Activated CD8-positive, alpha-beta memory T cell treated with anti-CD3 and anti-CD28 coated beads, Interleukin-2, amount 50 U/mL, for 1 hour (primary cell): ENCODE measurements around the gene RAET1L.
"Not testable (repeated sequence)": the region's sequence is repeated elsewhere in the genome, so short reads cannot be mapped to it uniquely, and the experiment has no call there.

Experiments used
- DNase-seq: peaks from one replicate; pipeline ENCODE4 v3.0.0-alpha.2; 2020; ENCODE audit errors: extremely low read depth

Gene RAET1L

DNA sequence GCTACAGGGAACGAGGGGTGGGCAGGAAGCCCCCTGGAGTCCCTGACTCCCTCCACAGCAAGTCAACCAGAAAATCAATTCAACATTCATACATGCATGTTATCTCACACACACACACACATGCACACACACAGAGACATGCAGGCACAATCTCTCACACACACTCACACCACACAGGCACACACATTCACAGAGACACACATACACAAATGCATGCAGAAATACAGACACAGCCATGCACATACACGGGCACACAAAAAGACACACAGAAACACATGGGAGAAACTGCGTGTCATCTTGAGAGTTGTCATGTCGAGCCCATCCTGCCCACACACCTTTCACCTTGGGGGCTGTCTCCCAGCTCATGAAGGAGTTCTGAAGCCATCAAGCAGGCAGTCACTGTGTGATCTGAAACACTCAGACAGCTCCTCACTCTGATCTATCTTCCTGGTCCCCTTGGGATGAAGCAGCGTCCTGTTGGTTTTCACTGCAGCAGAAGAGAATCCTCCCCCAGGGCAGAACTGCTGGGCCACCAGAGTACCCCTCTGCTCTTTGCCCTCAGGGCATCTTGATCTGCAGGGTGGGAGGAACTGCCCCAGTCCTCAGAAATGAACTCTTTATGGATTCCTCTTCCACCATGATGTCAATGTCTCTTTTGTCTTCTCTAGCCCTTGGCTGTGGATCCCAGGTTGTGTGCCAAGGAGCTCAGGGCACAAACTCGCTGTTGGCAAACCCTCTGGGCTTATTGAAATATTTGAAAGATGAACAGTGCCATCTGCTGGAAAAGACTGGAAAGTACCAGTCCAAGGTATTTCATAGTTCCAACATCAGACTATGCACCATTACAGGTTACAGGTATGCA lies 8.8 kb downstream of the RAET1L start:
- DNase-seq = peak; percentile 36

DNA sequence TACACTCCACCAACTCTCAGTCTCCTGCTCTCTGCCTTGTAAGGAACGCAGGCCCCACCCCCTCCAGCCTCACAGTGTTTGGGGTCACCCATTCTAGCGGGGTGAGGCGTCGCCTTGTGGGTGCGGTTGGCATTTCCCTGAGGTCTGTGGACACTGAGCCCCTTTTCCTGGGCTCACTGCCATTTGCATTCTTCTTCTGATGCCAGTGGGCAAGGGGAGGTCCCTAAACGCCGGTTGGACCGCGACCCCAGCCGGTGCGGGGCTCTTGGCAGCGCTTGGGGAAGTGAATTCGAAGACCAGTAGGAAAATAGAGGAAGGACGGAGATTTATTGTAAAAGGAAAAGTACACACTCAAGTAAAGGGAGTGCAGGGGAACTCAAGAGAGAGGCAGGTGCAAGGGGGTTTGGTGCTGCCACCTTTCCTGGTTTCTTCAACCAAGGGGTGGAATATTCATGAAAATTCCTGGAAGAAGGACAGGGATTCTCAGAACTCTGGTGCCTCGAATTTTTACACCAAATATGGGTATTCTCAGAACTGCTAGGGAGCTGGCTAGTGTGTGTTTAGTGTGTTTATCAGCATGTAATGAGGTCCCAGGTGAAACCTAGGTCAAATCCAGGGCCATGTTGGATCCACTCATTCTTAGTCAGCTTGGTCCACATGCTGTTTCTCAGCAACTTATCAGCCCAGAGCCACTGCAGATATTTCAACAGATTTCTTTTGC lies 9.9 kb downstream of the RAET1L start:
- not testable (repeated sequence) for DNase-seq

DNA sequence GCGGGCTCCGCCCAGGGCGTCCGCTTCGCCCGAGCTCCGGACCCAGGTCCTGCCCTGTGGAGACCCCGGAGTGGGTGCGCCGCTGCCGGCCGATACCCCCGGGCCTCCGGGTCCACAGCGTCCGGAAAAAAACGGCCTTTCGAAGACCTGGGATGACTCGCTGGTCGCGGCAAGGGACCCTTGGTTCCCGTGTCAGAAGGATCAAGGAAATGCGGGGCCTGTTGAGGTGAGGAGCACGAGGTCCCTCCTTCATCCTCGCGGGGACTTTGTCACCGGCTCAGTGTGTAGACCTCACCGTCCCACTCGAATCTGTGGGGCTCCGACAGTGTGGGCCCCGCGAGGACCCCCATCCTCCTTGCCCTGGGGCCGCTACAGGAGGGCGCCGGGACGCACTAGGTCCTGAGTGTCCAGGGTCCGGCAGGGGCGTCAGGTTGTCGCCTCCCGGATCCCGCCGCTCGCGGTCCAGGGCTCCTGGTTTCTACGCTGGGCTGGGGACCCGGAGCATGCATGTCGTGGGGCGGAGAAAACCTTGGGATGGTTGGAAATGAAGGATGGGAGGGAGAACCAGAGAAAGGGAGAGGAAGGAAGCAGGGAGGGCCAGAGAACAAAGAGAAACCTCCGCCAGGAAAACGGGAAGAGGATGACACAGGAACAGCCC lies 10.6 kb downstream of the RAET1L start:
- DNase-seq = not testable (repeated sequence)

DNA sequence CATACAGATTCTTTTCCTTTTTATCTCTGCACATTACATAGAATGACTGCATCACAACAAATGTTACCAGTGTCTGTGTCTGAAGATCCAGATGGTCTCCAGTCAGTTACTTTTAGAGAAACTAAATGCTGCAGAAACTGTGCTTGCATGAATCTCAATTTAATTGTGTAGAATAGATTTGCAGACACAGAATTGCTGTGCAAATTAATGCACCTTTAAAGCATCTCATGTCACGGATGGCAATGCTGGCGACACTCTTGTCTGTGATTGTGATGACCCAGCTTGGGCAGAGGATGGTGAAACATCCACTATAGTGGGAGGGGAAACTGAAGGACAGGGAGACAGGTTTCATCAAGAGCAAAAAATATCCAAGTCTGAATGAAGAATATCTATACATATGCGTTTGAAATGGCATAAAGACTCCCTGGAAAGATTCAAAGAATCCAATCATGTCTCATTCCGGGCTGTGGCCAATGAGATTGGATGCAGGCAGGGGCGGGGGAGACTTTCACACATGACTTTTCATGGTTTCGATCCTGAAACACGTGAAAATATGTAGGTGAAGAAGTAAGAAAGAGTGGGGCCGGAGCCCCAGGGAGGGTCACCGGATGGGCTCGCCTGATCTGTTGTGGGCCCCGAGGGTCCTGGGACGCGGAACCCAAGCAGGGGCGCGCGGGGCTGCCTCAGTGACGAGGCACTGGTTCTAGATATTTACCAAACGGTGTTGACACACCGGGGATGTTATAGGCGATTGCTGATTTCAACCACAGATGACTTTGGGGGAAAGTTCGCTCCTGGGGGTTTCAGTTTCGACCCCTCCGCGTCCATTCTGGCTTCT lies 11.3 kb downstream of the RAET1L start:
- not testable (repeated sequence) for DNase-seq

DNA sequence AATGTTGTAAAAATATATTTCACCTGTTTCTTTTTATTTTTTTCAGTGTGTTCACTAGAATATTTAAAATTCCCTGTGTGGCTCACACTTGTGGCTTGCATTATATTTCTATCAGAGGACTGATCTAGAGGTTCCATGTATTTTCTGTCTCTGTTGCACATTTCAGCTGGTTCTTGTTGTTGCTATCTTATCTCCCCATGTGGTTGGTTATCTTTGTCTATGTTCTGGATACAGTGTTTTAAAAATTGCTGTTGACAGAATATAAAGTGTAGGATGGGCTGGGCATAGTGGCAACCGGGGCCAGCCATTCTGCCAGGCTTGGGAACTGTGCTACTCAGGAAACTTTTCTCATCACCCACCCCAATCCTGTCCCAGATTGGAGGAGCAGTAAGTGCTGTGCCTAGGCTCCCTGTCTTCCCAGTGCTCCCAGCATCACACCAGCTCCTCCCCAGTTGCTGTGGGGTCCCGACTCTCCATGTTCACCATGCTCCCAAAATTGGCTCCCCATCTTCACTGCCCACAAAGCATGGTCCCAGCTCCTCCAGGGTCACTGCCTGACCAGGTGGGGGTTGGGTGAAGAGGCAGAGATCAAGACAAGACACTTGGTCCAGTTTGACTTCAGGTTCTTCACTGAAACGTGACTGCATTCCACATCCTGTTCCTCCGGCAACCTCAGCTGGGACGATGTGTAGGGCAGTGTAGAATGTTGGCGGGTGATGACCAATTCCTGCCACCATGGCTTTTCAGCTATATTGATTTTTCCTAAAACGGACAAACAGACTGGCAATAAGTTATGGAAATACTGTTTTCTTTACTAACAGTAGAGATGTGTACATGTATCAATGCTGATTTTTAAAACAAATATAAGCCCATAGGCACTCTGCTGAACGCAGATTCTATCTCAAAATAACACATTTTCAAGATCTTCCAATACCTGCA lies 12.2 kb downstream of the RAET1L start:
- not testable (repeated sequence) for DNase-seq

DNA sequence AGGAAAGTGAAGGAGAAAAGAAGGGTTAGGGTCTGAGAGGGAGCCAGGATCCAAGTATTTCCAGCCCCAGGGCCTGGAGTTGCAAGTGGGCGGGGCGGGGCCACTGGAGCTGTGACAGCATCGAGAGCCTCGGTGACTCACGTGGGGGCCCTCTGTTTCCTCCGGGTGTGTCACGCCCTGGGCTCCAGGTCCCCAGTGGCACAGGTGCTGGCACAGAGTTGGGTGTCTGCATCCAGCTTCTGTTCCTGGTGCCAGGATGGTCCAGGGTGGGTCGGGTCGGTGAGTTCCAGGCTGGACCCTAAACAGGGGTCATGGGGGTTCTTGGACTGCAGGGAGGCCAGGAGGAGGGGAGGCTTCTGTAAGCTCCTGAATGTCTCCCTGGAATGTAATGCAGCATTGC lies 16.7 kb downstream of the RAET1L start:
- DNase-seq = no peak

DNA sequence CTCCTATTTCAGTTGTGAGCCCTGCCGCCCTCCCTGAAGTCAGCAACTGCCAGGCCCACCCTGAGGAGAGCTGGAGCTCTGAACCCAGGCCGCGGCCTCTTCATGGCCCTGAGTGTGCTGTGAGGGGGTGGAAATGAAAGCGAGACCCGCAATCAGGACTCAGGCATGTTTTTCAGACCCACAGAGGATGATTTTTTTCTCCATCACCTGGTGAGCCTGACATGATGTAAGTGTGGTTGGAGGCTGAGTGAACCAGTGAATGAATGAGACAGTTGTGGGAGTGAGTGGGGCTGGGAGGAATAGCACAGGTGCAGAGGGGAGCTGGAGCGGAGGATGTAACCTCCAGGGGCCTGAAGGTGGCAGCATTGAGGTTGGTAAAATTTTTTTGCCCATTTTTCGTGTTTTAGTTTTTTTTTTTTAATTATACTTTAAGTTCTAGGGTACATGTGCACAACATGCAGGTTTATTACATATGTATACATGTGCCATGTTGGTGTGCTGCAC lies 18.3 kb downstream of the RAET1L start:
- no peak for DNase-seq

DNA sequence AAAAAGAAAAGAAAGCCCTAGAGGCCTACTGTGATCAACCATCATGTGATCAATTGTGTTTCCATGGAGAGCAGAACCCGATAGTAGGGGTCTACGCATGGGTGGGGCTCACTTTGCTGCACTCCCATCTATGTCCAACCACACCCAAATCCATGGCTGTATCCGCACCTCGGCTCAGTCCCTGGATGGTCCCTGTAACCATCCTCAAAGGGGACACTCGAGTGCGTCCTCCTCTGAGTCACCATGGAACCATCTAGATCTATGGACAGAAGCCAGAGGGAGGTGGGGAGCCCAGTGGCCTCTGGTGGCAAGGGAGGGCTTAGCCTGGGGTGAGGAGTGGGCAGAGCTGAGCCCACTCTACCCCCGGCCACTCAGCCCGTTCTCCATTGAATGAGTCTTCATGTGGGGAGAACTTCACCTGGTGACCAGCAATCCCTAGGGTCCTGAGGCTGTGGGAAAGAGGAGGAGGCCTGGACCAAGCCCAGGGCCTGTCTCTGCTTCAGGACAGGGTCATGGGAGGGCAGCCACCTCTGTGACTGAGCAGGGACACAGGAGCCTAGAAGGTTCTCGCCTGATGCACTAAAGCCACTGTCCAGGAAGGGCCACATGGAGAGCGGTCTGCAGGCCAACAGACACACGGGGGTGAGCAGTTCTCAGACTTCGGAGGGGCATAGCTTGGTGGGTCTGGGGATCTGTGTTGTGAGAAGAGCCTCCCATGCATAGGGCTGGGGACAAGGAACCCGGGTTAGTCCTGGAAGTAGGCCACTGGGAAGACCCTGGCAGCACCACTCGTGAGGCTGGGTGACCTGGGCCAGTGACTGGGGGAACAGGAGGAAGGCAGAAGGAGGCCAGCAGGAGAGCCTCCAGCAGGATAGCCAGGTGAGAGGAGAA lies 19.3 kb downstream of the RAET1L start:
- no peak for DNase-seq

DNA sequence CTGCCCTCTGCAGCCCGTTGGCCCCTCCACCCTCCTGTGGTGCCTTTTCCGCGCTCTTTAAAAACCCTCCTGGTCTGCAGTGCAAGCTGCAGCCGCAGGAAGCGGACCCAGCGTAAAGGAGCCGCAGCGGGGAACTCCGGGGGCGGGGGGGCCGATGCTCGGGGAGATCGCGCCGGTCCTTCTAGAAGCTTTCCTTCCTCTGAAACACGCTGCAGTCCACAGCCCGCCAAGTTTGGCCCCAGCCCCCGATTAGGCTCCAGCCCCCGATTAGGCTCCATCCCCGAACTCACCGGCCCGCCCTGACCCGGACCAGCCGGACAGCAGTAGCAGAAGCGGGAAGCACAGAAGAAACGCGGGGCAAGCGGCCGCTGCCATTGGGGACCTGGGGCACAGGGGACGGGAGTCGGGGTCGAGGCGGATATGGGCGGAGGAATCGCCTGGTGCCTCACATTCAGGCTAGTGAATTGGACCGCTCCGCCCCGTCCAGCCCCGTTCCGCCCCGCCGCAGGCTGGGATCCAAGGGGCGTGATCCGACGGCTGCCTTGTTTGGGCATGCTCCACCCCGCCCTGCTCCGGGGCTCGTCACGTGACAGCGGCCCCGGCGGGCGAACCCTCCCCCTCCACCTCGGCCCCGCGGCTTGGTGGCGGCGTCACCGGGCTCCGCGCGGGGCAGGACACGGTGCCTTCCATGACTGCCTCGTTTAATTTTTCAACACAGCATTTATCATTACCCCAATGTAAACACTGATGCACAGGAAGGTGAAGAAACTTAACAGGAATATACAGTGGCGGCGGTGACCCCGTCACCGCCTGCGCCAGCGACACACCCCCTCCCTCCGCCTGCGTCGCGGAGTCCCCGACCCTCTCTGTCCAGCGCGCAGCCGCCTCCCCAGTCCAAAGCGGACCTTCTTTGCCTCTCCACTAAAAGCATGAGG lies 20.3 kb downstream of the RAET1L start:
- peak; percentile 69 for DNase-seq

DNA sequence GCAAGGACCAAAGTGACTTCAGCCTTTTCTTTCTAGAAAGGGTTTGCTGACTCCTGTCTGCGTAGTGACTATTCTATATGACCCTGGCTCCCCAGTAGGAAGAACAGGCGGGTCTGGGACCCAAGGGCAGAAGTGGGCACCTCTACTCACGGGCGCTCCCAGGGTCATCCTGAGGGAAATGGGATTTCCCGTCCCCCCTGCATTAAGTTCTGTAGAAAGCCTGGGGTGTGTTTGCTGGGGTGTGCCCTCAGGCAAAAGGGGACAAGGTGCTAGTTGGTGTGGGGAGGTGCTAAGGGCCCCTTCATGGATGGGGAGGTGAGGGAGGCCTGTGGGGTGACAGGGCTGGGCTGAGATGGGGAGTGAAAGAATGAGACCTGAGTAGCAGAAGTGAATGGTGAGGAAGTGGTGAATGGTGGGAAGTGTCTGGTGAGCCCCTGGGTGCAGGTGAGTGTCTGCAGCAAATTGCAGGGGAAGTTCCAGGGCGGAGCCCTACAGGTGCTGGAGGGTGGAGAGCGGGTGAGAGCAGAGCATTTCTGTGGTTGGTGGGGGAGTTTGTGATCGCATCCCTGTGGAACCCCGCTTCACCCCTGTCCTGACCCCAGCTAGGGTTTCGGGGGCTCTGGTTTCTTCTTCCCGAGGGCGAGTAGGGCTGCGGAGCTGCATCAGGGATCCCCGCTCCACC lies 21.1 kb downstream of the RAET1L start:
- peak; percentile 34 for DNase-seq

DNA sequence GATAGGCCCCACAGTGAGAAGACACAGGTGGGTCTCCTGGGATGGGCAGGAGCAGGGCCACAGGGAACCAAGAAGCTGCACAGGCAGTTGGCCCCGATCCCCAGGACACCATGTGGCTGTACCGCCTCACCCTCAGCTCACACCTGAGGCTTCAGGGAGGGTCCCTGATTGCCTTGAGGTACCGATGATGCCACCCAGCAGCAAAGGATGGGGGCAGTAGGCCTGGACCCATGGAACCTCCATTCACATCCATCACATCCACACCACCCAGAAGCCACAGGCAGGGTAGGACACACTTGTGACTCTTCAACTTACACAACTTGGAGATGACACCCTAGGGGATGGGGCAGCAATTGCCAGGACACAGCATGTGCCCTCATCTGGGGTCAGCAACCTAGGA lies 21.7 kb downstream of the RAET1L start:
- not testable (repeated sequence) for DNase-seq

DNA sequence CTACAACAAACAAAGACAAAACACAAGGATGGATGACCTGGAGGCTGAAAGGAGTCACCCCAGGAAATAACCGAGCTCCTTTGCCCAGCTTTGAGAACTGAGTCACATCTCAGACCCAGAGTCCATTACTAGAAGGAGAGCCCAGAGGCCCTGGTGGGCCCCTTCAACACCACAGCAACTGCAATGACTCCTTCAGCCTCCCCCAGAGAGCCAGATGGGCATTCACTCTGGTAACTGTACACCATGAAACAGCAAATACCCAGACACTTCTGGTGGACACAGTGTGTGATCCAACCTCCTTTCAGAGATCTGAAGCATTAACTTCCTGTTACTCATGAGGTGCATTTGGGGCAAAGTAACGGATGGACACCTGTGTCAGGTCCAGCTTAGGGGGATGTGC lies 22.6 kb downstream of the RAET1L start:
- no peak for DNase-seq

DNA sequence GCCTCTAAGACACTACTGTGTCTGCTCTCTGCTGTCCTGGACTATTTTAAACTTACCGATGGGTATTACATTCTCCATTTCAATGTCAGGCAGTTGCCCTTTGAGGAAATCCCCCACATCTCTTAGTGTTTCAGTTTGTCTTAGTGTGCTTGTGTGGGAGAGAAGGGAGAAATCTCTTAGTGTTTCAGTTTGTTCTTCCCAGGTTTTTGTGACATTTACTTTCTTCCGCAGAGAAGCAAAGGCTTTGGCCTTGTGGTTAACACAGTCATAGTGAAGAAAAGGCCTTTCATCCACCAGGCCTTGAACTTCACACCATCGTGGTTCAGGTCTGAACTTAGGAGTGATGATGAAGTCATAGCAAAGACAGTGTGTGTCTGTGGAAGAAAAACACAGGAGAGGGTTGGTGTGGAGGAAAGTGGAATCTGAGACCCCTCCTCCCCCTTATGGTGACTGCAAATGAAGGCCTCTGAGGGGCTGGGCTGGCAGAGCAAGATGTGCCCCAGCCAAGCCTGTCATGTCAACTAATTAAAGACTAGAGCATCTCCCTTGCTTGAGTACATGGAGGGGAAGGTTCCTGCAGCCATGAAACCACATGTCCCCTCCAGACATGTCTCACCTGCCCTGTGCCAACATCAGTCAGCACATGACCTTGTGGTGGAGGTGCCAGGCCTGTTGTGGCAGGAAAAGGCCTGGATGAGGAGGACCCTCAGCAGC lies 23.9 kb downstream of the RAET1L start:
- no peak for DNase-seq

DNA sequence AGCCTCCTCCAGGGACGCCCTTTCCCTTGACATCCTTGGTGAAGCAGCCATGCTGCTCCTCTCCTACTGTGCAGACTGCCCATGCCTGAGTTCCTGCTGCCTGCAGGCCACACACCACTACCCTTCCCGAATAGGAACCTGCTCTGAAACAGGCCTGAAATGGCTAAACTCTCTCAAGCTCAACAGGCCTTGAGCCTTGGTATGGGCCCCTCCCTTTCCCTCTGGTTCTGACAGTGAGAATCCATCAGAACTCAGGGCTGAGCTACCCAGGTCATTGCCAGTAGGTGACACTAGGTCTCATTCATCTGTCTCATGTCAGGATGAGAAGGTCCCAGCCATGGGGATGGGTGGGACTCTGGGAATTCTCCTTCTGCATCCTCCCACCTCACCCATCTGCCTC lies 25.7 kb downstream of the RAET1L start:
- DNase-seq = no peak

DNA sequence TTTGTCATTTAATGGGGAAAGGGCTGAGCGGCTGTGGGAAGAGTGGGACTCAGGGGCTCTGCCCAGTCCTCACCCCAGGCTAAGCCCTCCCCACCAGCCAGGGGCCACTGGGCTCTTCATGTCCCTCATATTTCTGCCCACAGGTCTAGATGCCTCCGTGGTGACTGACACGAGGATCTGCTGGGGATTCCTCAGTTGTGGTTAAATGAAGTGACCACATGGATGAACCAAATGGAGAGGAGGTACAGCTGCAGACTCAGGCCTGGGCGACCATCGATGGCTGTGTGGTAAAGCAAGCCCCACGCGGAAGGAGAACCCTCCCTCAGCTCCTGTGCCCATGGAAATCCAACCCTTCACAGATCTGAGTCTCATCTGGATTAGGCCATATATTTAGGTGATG lies 29.4 kb downstream of the RAET1L start:
- DNase-seq = no peak

DNA sequence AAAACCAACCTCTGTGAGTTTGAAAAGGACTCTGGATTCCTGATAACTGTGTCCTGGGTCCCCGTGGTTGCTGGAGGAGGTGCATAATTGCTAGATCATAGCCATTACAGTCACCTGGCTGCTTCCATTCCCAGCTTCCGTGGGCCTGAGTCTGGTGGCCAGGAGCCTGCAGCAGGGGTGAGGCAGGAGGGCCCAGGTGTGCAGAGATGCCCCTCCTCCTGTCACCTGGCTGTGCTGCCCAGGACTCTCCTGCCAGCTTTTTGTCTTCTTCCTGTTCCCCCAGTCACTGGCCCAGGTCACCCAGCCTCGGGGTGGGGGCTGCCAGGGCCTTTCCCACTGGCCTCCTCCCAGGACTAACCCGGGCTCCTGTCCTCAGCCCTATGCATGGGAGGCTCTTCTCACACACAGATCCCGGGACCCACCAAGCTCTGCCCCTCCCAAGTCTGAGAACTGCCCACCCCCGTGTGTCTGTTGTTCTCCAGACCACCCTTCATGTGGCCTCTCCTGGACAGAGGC lies 30.0 kb downstream of the RAET1L start:
- no peak for DNase-seq

DNA sequence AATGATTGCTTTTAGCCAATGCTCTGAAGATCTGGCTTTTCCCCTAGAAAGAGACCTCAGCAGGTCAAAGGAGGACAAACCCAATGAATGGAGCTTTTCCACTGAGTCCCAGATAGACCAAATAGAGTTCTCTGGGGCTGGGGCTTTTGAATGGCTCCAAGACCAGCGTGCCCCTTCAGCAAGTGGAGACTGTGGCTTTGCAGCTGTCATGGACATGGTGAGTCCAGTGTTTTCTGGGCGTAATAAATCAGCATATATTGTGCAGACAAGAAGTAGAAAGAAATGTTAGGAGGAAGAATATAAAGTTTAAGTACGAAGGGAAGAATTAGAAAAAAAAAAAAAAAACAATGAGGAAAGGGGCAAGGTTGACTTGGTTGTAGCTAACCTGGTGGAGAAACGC lies 33.5 kb downstream of the RAET1L start:
- no peak for DNase-seq
